HG03095 (cell line): ENCODE measurements around the gene ZNF511.

Experiments
- ATAC-seq: cut with Tn5 transposase; IDR thresholded peaks from one replicate; pipeline ENCODE4 v1.9.1; 2021; ENCODE audit warnings: moderate library complexity; ENCODE audit not compliant: unreplicated experiment

The ZNF511 gene

GRCh38 chr10:133274751-133275683 is 33.7 kb upstream of the ZNF511 start:
- ATAC-seq = peak; percentile 45

- ATAC-seq = peak; percentile 33
Measured at GRCh38 chr10:133275684-133276092, 33.0 kb upstream of the ZNF511 start.

GRCh38 chr10:133276100-133276434 is 32.6 kb upstream of the ZNF511 start:
- no peak for ATAC-seq

- peak; percentile 50 for ATAC-seq
Measured at GRCh38 chr10:133276435-133277201, 32.1 kb upstream of the ZNF511 start, which contains the start of gene ADAM8. ADAM8 (minus strand) TSS chr10:133276868; CDS start chr10:133276817, 51 bp downstream.

GRCh38 chr10:133277277-133277992 is 31.3 kb upstream of the ZNF511 start:
- no peak for ATAC-seq

GRCh38 chr10:133277993-133278576 is 30.6 kb upstream of the ZNF511 start:
- ATAC-seq = no peak

- peak; percentile 36 for ATAC-seq
Measured at GRCh38 chr10:133278577-133279265, 30.0 kb upstream of the ZNF511 start.

GRCh38 chr10:133279326-133280226 is 29.1 kb upstream of the ZNF511 start:
- ATAC-seq = no peak

GRCh38 chr10:133280391-133281059 is 28.2 kb upstream of the ZNF511 start:
- no peak for ATAC-seq

- ATAC-seq = no peak
Measured at GRCh38 chr10:133281084-133281483, 27.6 kb upstream of the ZNF511 start.

GRCh38 chr10:133281628-133282372 is 26.9 kb upstream of the ZNF511 start:
- no peak for ATAC-seq

- no peak for ATAC-seq
Measured at GRCh38 chr10:133282846-133283390, 25.8 kb upstream of the ZNF511 start.

GRCh38 chr10:133283931-133284330 is 24.8 kb upstream of the ZNF511 start:
- ATAC-seq = no peak

- no peak for ATAC-seq
Measured at GRCh38 chr10:133285217-133285616, 23.5 kb upstream of the ZNF511 start.

GRCh38 chr10:133286366-133286765 is 22.3 kb upstream of the ZNF511 start:
- ATAC-seq = no peak

GRCh38 chr10:133287832-133288500 is 20.7 kb upstream of the ZNF511 start:
- ATAC-seq = no peak

- no peak for ATAC-seq
Measured at GRCh38 chr10:133289761-133290160, 19.0 kb upstream of the ZNF511 start.
